Raji (cell line): Measurements from ENCODE around the gene SHC1.

Experiments used
- POLR2A ChIP-seq: IDR thresholded peaks from 2 replicates; pipeline ENCODE4 v1.6.1; 2011; ENCODE audit warnings: low read depth, low read length, control low read depth; ENCODE audit not compliant: insufficient read depth

SHC1 gene

GRCh38 chr1:154972517-154973343 is 2.2 kb upstream of the SHC1 start:
- no peak for TF ChIP-seq POLR2A

GRCh38 chr1:154972213-154972516 is 1.6 kb upstream of the SHC1 start:
- no peak for TF ChIP-seq POLR2A

GRCh38 chr1:154971341-154971998 is 923 bp upstream of the SHC1 start:
- 0 out of 2 replicates have a peak, but pooled peaks have one; percentile 16 for TF ChIP-seq POLR2A

- no peak for TF ChIP-seq POLR2A
These were observed 591 bp downstream of the SHC1 start for GRCh38 chr1:154969860-154970452.

- TF ChIP-seq POLR2A = no peak
These were observed 1.3 kb downstream of the SHC1 start for GRCh38 chr1:154969246-154969645.

- no peak for TF ChIP-seq POLR2A
These were observed 1.8 kb downstream of the SHC1 start for GRCh38 chr1:154968731-154969130.

- no peak for TF ChIP-seq POLR2A
These were observed 3.1 kb downstream of the SHC1 start for GRCh38 chr1:154967331-154967950.

GRCh38 chr1:154966111-154966510 is 4.4 kb downstream of the SHC1 start:
- no peak for TF ChIP-seq POLR2A

GRCh38 chr1:154964359-154964758 is 6.2 kb downstream of the SHC1 start:
- TF ChIP-seq POLR2A = no peak

GRCh38 chr1:154963643-154964042 is 6.9 kb downstream of the SHC1 start:
- no peak for TF ChIP-seq POLR2A

- TF ChIP-seq POLR2A = no peak
These were observed 7.7 kb downstream of the SHC1 start for GRCh38 chr1:154962795-154963330.

- TF ChIP-seq POLR2A = no peak
These were observed 8.3 kb downstream of the SHC1 start for GRCh38 chr1:154962156-154962749.

GRCh38 chr1:154961207-154962155 is 9.1 kb downstream of the SHC1 start, which contains the start of gene PYGO2:
TSS of gene PYGO2 (minus strand) at chr1:154961782. CDS start at chr1:154961576, 206 bp downstream.
- peak; percentile 90 for TF ChIP-seq POLR2A
